Right hindlimb (tissue), 1 donor: ENCODE results near the gene IGF1.

Source experiments
- DNase-seq: peaks from one replicate; pipeline ENCODE4 v3.0.0-alpha.2; 2018

The IGF1 gene

DNA sequence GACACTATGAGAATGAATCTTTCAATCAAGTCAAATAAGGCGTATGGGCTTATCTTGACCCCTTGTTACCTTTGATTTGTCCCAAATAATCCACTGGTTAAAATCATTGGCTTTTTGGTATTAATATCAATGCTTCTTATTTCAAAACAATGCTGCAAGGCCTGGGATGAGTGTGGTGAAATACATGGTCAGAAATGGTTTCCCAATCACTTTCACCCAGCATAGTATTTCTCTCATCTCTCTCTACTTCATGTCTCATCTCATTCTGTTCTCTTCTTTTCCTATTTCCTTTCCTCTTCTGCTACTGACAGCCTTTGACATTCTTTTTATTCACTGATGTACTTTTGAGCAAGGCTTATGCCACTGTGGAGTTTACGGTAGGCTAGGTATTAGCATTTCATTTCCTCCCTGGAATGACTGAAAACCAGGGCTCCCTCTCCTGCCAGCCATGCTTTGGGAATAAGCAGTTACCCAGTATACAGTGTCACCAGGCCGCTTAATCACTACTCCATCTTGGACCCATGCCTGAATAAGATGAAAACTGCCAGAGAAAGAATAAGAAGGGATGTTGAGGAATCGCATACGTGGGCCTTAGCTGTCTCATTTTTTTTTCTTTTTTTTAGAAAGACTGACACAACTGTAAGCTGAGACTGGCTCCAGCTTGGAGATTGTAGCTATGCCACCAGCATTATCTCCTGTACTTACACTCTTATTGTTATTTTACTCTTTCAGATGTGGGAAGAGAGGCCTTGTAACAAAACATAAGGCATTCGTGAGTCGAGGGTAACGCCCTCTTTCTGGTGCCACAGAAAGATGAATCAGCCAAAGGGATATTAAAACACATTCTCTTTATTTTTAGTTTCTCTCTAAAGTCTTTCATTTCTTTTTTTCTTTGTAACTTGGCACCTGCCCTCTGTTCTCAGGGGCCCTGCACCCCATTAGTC is 53.5 kb downstream of the IGF1 start:
- no peak for DNase-seq

DNA sequence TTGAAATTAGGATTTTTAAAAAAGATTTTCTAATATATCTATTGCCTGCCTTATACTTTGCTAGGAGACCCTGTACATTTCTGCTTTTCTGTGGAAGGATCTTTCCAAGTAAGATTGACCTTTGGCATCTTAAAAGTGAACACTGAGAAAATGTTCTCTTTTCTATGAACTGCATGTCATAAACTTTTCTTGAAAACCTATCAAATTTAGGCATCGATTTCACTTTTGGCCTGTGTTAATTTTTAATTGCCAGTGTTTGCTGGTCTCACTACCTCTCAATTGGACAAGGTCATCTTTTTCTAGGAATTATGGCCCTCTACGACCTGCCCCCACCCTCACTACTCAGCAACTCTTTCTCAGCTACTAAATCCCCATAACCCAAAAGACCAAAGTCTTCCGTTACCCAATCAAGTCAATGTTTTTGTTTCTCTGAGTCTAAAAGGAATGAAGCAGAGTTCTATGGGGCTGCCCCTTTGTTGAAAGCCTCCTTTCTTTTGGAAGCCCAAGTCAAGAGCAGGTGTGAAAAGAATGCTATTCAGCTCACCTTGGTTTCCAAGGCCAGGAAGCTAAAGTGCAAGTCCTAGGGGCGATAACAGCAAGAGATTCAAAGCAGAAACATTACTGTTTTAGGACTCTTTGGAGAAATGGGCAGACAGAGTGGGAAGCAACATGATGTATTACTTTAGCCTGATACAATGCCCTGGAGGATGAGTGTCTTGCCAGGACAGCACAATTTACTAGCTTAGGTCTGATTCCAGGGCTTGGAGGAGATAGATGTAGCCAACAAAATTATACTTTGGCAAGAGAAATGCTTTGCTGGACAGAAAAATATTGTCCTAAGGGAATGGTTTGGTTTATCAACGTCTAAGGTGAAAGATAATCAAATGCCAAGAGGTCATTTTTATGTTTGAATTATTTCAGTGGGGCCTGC is 55.0 kb downstream of the IGF1 start:
- DNase-seq, result no peak

DNA sequence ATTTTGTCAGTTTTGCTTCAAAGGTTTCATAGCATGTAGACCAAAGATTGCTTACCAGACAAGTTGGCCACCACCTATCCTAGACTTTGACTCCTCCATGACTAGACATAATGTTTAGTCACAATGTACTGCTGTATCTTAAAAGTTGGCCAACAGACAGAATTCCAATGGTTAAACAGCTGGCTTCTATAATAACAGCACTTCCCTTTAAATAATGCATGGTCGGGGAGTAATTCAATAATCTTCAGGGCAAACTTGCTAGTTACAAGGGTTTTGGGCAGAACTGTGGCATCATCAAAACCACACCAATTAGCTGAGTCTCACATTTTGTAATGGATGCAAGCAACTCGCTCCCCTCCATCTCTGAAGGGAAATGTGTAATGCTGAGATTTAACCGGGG is 56.9 kb downstream of the IGF1 start:
- no peak for DNase-seq

DNA sequence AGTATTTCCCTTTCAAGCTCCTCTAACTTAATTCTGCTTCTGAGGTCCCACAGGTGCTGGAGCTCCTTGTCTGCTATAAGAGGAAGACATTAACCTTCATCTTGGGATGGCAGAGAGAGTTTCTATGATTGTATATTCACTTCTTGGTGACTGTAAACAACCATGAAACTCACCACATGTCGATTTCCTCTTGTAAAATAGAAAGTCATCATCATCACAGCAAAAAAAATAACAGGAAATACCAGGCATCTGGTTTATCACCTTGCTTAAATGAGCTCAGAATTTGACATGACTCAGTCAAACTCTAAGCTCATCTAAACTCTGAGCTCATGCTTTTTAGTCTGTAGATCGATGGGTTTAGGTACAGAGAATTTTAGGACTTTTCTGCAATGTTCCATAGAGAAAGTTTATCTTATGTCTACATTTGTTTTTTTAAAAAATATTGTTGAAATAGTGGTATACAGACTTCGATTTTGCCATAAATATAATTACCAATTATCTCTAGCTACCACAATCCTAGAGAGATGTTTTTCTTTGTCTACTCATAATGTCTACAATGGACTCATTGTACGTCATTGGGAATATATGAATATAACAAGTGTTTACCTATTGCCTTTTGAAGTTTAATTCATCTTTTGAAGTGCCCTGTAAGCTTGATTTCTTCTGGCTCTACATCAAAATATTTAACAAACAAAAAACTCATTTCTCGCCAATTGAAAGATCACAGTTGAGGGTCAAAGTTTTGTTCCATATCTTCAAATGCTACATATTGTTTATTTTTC is 58.4 kb downstream of the IGF1 start:
- DNase-seq, result no peak

DNA sequence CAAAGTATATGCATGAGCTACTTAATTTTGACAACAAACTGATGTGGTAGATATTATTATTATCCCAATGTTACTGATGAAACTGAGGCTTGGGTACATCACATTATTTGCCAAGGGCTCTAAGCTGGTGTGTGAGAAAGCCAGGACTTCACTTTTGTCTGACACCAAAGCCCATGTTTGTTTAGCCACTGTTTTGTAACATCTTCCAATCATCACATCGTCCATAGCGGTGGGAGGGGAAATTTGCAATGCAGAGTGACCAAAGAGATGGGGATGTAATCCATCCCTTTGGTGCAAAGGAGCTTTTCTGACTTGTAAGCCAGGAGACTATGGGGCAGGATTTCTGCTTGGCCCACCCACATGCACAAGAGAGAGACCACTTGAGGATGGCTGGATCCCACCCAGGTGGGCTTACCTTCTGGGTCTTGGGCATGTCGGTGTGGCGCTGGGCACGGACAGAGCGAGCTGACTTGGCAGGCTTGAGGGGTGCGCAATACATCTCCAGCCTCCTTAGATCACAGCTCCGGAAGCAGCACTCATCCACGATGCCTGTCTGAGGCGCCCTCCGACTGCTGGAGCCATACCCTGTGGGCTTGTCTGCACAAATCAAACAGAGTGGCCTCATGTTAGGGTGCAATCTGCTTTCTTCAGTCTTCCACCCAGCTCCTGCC is 61.1 kb downstream of the IGF1 start:
- no peak for DNase-seq

DNA sequence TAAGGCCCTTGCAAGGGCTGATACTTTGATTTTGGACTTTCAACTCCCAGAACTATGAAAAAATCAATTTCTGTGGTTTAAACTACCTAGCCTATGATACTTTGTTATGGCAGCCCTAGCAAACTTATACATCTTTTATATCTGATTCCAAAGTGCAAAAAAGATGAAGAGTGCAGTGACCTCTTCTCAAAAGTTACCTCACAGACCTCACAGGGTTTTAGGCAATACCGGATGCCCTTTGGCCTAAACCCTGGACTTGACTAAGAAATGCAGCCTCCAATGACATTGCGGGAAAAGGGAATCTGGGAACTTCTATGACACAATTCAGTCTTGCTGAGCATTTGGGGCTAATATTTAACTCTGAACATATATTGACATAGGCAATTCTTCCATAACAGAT is 63.3 kb downstream of the IGF1 start:
- no peak for DNase-seq

DNA sequence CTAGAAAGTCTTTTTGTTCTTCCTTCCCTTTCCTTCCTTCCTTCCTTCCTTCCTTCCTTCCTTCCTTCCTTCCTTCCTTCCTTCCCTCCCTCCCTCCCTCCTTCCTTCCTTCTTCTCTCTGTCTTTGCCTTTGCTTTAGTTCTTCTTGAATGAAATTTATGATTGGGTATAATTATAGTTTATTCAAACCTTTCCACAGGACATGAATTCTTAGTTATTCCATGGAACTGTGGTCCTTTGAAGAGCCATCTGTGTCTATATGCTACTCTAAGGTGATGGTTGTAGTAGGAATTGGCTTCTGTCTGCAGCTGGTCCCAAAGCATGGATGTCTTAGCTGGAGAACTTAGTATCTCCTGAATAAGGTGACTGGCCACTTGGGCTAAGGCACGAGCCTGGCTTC is 64.8 kb downstream of the IGF1 start:
- no peak for DNase-seq

DNA sequence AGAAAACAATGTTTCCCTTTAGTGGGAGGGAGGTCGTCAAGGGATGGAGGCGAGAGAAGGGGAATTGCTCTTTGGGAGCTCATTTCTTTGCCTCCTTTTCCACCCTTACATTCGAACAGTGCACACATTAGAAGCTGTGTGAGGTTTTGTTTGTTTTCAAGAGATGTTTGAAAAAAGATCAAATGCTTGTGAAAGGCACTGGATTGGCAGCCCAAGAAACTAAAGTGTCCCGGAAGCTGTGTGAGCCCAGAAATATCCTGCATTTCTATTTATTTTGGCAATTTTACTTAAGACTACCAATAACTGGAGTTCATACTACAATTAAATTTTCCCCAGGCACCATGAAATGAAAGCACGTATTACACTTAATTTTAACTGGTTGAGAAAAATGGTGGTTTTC is 67.0 kb downstream of the IGF1 start:
- DNase-seq, result no peak

DNA sequence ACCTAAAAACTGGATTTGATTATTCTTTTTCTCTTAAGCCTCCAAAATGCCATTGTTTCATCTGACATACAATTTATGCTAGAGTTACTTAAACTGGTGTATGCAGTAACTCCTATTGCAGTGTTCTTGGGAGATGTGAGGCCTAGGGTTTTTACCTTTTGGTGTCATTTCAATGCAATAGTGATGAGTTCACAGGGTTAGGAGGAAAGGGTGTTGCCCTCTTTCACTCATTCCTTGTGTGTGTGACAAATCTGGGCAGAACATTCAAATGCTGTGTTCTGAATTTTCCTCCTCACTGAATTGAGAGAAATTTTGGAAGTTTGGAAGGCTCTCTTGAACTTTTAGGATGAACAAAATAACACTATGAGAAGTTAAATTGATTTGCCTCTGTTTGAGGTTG is 69.9 kb downstream of the IGF1 start:
- no peak for DNase-seq

DNA sequence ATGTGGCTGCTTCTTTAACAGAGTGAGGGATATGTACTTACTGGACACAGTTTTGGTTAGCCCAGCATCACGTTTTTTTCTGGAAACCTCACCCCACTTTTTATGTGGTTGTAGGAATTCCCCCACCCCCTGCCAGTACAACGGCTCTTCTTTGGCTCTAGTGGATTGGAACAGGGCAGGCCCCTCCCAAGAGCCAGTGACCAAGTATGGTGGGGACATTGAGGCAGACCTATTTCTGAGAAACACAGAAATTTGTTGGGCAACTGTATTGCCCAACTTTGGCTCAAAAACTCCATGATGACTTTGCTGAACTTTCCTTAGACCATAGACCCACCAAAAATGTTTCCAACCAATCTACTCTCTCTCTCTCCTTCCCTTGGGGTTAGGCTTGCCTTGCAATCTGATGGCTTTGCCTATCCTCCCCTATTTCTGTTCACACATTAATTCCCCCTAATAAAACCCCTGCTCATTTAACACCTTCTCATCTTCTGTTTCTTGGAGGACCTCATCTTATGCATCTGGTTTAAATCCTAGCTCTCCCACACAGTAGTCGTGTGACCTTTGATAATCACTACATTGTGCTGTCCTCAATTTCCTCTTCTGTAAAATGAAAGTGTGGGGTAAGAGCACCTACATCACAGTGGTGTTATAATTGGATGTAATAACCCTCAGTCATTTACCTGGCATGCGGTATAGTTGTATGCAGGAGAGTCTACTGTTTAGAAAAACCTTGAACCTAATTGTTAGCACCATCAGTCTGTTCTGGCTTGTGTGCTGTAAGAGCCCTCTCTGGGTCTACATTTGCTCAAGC is 71.7 kb downstream of the IGF1 start:
- DNase-seq, result no peak

DNA sequence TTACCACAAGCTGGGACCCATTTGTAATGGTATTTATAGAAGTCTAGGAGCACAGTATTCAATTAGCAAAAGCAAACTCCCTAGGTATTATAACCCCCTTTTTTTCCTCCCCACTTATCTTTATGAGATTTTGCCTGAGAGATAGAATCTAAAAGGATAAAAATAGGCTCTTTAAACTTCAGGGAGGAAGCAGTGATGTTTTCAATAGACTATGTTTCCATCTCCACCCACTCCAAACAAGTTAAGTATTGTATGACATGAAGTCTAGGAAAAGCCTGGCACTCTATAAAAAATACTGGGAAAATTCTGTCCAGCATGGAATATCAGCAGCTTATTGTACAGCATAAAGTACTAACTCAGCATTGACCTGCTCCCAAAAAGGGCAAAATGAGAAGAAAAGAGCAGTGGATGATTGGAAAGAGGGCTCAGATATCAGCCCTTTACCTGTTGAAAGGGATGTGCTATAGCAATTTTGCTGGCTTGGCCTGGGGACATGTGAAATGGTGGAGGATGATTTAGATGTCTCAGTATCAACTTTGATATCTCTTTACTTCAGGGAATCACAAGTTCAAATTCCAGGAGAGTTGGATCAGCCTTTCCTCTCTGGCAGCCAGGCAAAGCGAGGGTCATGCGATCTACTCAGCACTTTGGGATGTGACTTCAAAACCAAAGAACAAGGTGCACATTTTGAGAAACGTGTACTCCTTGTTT is 72.4 kb downstream of the IGF1 start:
- no peak for DNase-seq

DNA sequence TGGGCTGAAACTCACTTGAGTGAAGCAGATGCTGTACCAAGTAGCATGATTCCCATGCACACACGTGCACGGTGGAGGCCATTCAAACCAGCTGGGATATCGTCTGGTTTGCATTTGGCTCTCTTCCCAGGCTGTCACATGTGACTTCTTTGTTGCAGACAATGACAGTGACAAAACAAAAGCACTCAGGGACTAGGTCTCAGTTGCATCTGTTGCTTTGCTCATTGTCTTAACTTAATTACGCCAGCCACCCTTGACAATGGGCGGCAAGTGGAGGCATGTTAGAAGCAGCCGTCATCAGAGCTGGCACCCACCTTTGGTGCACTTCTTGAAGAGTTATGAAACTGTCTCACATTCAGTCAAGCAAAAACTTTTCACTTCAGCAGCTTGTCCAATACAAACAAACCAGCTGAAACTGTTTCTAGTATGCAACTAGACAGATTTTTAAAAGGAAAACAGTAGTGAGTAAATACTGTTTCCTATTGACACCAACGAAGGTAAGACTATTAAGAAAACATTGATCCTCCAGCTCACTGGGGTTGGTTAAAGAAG is 74.3 kb downstream of the IGF1 start:
- DNase-seq, result peak; percentile 62

DNA sequence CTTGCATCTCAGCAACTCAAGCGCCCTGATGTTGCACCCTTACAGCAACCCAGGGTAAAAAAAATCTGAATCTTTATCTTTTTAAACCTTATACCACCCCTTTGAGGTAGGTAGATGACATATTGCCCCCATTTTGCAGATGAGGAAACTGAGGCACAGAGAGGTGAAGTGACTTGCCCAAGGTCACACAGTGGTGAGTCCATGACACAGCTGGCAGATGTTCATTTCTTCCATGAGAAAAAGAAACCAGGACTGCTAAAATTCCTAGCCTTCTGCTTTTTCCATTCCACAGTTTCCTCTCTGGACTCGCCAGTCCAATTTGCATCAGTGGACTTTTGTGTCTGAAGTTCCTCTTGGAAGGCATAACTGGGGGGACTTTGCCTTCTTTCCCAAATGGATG is 79.3 kb downstream of the IGF1 start:
- no peak for DNase-seq

DNA sequence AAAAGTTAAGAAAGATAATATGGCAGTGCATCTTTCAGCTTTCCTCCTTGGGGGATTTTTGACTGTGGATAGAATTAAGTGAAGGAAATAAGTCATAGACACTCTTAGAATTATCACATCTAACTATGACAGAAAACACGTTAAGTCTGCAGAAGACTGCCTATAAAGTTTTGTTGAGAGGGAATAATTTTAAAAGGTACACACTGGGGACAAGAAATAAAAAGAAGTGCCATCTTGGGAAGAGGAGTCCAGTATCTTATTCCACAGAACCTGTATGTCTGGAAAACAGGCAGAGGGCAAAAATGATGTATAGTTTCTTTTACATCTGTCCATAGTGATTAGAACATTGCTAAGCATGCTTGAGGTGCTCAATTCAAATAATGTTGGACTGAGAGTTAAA is 80.7 kb downstream of the IGF1 start:
- no peak for DNase-seq

DNA sequence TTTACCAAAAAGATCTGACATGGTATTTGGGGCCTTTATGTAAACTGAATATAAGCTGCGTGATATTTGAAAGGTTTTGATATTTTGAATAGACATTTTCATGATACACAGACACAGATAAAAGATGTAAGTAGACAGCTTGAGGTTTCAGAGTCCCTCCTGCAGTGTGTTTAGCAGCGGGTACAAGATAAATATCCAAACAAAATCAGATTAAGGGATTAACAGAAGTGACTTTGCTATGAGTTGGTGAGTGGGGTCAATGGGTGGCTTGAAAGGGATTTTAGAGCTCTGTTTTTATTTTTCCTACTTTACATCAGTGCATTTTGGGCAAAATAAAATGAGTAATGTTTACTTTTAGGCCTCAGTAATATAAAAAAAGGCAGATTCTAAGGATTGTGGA is 84.1 kb downstream of the IGF1 start:
- DNase-seq, result no peak

DNA sequence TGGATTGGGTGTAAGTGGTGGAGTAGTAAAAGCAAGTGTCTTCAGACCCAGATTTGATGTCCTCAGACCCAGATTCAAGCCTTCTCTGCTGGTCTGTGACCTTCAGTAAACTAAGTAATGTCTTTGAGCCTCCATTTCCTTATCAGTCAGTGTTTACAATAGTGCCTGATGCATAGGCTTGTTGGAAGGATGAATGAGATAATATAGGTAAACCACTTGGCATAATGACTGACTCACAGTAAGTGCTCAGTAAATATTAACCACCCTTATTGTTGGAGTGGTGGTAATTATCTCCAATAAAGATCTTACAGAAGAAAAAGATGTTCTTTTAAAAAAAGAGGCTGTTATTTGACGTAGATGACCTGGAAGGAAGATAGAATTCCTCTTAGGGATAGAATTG is 86.2 kb downstream of the IGF1 start:
- no peak for DNase-seq

DNA sequence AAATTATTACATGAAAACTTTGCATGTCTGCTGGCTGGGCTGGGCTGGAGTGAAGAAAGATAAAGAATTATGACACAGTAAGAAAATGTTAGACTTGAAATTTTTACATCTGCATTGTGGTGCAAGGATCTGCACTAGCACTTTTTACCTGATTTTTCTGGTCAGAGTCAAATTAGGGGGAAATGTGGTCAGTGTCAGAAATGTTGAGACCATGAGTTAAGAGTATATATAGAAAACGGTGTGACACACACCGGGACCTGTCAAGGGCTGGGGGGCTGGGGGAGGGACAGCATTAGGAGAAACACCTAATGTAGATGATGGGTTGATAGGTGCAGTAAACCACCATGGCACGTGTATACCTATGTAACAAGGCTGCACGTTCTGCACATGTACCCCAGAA is 90.3 kb downstream of the IGF1 start:
- DNase-seq, result no peak

DNA sequence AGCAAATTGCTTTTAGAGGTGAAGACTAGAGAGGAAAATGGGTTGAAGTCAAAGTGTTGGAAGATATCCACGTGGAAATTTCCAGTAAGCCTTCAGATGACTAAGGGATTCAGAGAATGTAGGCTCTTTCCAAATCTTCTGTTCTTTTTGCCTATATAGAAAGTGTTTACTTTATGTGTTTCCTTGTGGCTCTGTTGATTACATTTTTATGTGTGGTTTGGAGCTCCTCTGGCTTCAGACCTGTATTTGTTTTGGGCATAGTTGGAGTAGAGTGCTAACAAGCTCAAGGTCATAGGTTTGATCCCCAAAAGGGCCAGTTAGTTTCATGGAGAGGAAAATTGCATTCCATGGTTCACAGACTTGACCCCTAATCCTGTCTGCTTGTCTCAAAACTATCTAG is 91.9 kb downstream of the IGF1 start:
- DNase-seq, result no peak

DNA sequence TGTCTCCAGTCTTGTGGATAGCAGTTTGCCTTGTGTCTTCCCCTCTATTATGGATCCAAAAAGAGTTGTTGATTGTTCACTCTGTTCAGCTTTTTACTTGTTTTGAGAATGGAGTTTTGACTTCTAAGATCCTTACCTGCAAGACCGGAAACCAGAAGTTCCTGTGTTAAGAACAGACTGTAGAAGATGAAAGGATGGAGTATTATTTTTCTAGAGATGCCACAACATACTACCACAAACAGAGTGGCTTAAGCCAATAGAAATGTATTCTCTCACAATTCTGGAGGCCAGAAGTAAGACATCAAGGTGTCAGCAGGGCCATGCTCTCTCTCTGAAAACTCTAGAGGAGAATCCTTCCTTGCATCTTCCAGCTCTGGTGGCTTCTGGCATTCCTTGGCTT is 95.0 kb downstream of the IGF1 start:
- no peak for DNase-seq

DNA sequence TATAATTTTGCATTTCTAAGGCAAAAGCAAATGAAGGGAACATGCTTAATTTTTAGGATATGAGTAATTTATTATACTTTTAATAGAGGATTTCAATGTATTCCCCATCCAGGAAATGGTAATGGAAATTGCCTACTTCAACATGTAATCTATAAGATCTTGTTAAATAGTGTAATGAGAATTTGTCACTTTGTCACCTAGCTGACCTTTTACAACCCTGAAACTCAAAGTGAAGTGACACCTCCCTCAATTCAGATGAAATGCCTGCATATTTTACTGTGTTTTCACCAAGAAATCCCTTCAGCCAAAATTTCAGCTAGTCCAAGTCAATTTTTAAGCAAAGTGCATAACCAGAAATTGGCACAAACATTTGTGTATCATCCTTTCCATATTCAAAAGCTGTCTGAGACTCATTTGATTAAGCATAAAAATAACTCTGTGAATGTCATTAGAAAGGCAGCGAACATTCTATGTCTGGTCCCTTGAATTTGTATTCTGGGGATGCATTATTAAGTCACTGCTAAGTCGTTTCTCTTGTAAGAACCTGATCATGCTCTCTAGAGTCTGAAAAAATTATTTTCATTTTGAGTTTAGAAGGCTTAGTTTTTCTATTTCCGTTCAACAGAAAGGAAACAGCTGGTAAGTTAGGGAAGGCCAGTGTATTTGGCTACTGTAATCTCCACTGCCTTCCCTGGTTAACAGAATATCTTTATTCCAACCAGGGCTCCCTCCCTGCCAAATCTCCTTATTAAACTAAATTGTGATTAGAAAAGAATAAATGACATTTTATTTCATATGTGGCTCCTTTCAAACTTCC is 100.8 kb downstream of the IGF1 start:
- DNase-seq, result no peak
